Naive B cell (primary cell): ENCODE results near the gene DBP. TPM values are rescaled to one million over a fixed set of nuclear protein-coding genes. Genes with fewer than 3 reads are reported as not detected.

Source experiments
- ATAC-seq, 2 donors: fragments of 150-1000 bp; cut with Tn5 transposase; 2 replicates each; pipeline ENCODE4 v1.10.0; 2021; ENCODE audit warnings: low read depth in 2 of 2, mild to moderate bottlenecking in 2 of 2, moderate library complexity in 2 of 2
- DNase-seq: peaks from one replicate; pipeline ENCODE4 v3.0.0; 2022
- H3K27ac Mint-ChIP-seq, 6 donors: one replicate each; pipeline ENCODE4 v1.8.0; 2020 to 2022; ENCODE audit warnings: mild to moderate bottlenecking in 6 of 6, mixed read lengths in 6 of 6, moderate library complexity in 5 of 6, inconsistent platforms in 2 of 6
- H3K27me3 Mint-ChIP-seq, 3 donors: one replicate each; pipeline ENCODE4 v1.8.0; 2021 to 2022; ENCODE audit warnings: mixed read lengths in 3 of 3, mild to moderate bottlenecking in 1 of 3
- H3K36me3 Mint-ChIP-seq, 2 donors: one replicate each; pipeline ENCODE4 v1.8.0; 2020 to 2022; ENCODE audit warnings: mixed read lengths in 2 of 2, inconsistent platforms in 1 of 2, mild to moderate bottlenecking in 1 of 2
- H3K4me1 Mint-ChIP-seq, 3 donors: one replicate each; pipeline ENCODE4 v1.8.0; 2020 to 2022; ENCODE audit warnings: mixed read lengths in 3 of 3, inconsistent platforms in 1 of 3, mild to moderate bottlenecking in 1 of 3, moderate library complexity in 1 of 3
- H3K4me3 Mint-ChIP-seq, 8 donors: one replicate each; pipeline ENCODE4 v1.8.0; 2020 to 2022; ENCODE audit warnings: mild to moderate bottlenecking in 8 of 8, mixed read lengths in 8 of 8, moderate library complexity in 8 of 8, inconsistent platforms in 2 of 8
- H3K9me3 Mint-ChIP-seq, 7 donors: one replicate each; pipeline ENCODE4 v1.8.0; 2020 to 2022; ENCODE audit warnings: mixed read lengths in 7 of 7, mild to moderate bottlenecking in 5 of 7, inconsistent platforms in 2 of 7, moderate library complexity in 1 of 7
- polyA plus RNA-seq, 6 donors: library from polyadenylated mRNA; unstranded; fragments of 300-500 nt; fragmentation: Illumina TruSeq; gene quantifications; one replicate each; pipeline ENCODE4 v1.2.3, GENCODE V29; 2021; ENCODE audit warnings: low read depth in 6 of 6

DBP gene
- polyA plus RNA-seq, 6 donors from 2014 or later, result 27.6 to 73.8 (median 46.4) TPM

DNA sequence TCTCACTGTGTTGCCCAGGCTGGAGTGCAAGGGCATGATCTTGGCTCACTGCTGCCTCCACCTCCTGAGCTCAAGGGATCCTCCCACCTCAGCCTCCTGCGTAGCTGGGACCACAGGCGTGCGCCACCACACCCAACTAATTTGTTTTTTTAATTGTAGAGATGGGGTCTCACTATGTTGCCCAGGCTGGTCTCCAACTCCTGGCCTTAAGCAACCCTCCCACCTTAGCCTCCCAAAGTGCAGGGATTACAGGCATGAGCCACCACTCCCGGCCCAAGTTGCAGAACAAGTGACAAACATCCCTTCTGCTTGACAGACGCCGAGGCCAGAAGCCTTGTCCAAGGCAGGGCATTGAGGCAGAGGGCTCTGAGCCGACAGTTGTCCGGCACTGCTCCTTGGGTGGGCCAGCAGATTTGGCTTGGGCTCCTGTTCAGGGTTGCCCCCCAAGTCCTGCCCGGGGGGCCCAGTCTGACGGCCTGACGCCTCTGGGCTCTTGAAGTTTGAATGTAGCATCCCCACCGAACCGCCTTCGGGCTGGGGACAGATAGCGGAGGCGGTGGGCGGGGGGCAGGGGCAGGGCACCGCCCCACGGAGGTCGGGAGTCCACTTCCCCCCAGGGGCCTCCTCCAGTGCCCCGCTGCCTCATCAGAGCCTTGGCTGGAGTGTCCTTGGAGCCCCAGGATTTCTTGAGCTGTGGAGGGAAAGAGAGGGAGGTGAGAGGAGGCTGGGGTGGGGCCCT, 36.3 kb downstream of the DBP start:
- DNase-seq, result no peak
- H3K9me3 Mint-ChIP-seq, result no peaks in the 10 kb centered on the region
- no peaks in the 10 kb centered on the region for H3K4me1 Mint-ChIP-seq
- no peak for ATAC-seq
- no peak overlapping the region for H3K4me3 Mint-ChIP-seq
- no peak overlapping the region for H3K27ac Mint-ChIP-seq
- H3K27me3 Mint-ChIP-seq, result peaks cover 0 to 13% (median 8%) of the 10 kb centered on the region in 3 donors
- H3K36me3 Mint-ChIP-seq, result no peaks in the 10 kb centered on the region

- H3K27me3 Mint-ChIP-seq, result peaks cover 0 to 13% (median 8%) of the 10 kb centered on the region in 3 donors
- H3K36me3 Mint-ChIP-seq, result no peaks in the 10 kb centered on the region
- DNase-seq (no peak), ATAC-seq (no peak)
- H3K9me3 Mint-ChIP-seq, result no peaks in the 10 kb centered on the region
- no peak overlapping the region for H3K27ac Mint-ChIP-seq
- no peak overlapping the region for H3K4me3 Mint-ChIP-seq
- no peaks in the 10 kb centered on the region for H3K4me1 Mint-ChIP-seq
These were observed 38.0 kb downstream of the DBP start for GRCh38 chr19:48598996-48599700.

DNA sequence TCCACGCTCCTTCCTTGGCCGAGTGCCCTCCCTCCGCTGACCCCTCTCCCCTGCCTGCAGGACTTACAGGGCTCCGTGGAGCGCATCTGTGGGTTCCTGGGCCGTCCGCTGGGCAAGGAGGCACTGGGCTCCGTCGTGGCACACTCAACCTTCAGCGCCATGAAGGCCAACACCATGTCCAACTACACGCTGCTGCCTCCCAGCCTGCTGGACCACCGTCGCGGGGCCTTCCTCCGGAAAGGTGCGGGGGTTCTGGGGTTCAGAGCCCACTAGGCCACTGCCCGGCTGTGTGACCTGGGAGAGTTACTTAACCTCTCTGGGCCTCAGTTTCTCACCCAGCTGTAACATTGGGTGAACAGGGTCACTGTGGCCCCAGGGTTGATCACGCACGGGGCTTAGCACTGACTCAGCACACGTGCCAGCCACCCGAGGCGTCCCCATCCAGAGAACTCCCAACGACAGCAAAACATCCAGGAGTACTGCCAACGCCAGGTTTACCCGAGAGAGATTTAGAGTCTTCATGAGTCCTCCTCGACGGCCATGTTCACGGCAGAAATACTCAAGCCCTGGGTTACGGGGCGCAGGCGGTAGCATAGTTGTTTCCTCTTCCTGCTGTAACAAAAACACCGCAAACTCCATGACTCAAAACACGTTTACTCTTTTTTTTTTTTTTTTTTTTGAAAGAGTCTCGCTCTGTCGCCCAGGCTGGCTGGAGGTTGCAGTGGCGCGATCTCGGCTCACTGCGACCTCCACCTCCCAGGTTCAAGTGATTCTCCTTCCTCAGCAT, 40.3 kb downstream of the DBP start:
- Mint-ChIP-seq H3K9me3 (no peaks in the 10 kb centered on the region), H3K4me3 (peak overlapping the region in 2 of 8 donors; percentile 49 to 70), H3K36me3 (no peaks in the 10 kb centered on the region), H3K4me1 (no peaks in the 10 kb centered on the region), H3K27ac (peak overlapping the region in 1 of 6 donors; percentile 33), H3K27me3 (peaks cover 0 to 14% (median 11%) of the 10 kb centered on the region in 3 donors)
- ATAC-seq (peak; percentile 32 to 70), DNase-seq (no peak)

DNA sequence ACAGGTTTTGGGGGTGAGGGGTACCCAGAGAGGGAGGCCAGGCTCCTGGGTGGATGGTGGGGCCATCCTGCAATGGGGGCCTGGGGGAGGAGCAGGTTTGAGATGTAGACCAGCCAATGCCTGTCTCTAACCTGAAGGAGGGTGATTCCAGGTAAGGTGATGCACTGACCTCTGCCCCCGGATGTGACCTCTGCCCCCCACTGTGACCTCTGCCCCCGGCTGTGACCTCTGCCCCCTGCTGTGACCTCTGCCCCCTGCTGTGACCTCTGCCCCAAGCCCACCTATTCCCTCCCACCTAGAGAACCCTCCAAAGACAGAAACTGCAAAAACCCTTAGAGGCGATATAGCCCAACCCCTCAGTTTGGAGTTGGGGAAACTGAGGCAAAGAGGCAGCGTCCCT, 40.9 kb downstream of the DBP start:
- Mint-ChIP-seq H3K4me1 (no peaks in the 10 kb centered on the region), H3K4me3 (no peak overlapping the region), H3K27me3 (peaks cover 0 to 20% (median 17%) of the 10 kb centered on the region in 3 donors), H3K36me3 (no peaks in the 10 kb centered on the region), H3K27ac (no peak overlapping the region), H3K9me3 (no peaks in the 10 kb centered on the region)
- DNase-seq (no peak), ATAC-seq (no peak)

DNA sequence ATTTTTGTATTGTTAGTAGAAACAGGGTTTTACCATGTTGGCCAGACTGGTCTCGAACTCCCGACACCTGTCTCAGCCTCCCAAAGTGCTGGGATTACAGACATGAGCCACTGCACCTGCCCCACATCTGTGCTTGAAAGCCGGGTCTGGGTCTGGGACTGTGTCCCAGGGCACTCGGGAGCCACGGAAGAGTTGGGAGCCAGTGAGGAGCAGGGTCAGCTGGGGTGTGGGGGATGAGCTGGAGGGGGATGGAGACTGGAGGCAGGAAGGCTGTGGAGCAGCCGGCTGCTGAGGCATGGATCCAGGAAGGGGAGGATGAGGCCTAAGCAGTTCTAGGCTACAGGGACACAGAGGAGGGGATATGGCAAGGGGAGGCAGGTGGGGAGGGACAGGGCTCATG, 41.3 kb downstream of the DBP start:
- Mint-ChIP-seq H3K27ac (no peak overlapping the region), H3K4me3 (no peak overlapping the region), H3K27me3 (peaks cover 0 to 24% (median 17%) of the 10 kb centered on the region in 3 donors), H3K36me3 (no peaks in the 10 kb centered on the region), H3K9me3 (no peaks in the 10 kb centered on the region), H3K4me1 (no peaks in the 10 kb centered on the region)
- no peak for DNase-seq
- no peak for ATAC-seq

DNA sequence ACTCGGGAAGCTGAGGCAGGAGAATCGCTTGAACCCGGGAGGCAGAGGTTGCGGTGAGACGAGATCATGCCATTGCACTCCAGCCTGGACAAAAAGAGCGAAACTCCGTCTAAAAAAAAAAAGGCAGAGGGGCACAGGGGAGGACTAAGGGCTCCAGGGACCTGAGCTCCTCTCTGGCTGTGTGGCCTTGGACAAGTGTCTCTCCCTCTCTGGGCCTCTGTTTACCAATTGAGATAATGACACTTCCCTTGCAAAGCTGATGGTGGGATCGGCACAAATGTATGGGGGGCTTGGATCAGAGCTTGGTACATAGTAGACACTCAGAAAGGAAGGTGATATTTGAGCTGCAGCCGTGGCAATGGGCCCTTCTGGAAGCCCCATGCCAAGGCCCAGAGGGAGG, 42.0 kb downstream of the DBP start:
- Mint-ChIP-seq H3K4me1 (no peaks in the 10 kb centered on the region), H3K36me3 (no peaks in the 10 kb centered on the region), H3K27ac (no peak overlapping the region), H3K27me3 (peaks cover 0 to 30% (median 17%) of the 10 kb centered on the region in 3 donors), H3K4me3 (peak overlapping the region in 1 of 8 donors; percentile 16), H3K9me3 (no peaks in the 10 kb centered on the region)
- ATAC-seq (no peak), DNase-seq (no peak)

DNA sequence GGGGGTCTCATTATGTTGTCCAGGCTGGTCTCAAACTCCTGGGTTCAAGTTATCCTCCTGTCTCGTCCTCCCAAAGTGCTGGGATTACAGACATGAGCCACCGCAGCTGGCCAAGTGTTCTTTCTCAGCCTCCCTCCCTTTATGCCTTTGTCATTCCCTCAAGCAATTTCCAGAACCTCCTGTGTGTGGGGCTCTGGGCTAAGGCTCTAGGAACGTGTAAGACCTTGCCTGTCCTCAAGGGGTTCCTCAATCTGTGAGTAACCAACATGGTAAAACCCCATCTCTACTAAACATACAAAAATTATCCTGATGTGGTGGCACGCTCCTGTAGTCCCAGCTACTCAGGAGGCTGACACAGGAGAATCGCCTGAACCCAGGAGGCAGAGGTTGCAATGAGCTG, 46.2 kb downstream of the DBP start:
- no peak overlapping the region for H3K27ac Mint-ChIP-seq

DNA sequence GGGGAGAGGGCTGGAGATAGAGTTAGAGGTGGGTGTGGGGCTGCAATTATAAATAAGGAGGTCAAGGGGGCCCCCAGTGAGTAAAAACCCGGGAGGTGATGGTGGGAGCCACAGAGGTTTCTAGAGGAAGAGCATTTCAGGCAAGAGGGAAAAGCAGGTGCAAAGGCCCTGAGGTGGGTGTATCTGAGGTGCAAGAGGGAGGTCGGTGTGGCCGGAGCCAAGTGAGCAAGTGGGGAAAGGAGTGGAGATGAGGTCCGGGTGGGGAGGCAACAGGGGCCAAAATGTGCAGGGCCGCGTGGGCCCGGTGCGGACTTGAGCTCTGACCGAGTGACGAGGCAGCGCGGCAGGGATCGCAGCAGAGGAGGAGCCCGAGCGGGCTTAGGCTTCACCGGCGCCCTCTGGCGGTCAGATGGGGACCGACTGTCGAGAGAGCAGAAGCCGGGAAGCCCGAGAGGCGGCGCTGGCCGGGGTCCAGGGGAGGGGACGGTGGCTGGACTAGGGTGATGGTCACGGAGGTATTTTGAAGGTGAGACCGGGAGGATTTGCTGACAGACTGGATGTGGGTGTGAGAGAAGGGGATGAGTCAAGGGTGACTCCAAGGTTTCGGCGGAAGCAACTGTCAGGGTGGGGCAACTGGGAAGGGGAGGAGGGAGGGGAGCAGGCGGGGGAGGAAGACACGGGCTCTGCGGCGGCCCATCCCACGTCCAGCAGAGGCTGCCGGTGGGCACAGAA, 48.3 kb downstream of the DBP start:
- Mint-ChIP-seq H3K27me3 (peaks cover 10 to 56% (median 26%) of the 10 kb centered on the region in 3 donors), H3K4me1 (peaks cover 13 to 17% (median 15%) of the 10 kb centered on the region in 3 donors), H3K36me3 (no peaks in the 10 kb centered on the region), H3K9me3 (peaks cover 0 to 6% (median 4%) of the 10 kb centered on the region in 7 donors), H3K27ac (peak overlapping the region in 2 of 6 donors; percentile 56 to 76), H3K4me3 (peak overlapping the region in 7 of 8 donors; percentile 15 to 91 (median 68))
- DNase-seq (peak; percentile 77), ATAC-seq (peak; percentile 88 to 89)

More for the DNA sequence above, 46.2 kb downstream of the DBP start:
- Mint-ChIP-seq H3K9me3 (no peaks in the 10 kb centered on the region), H3K36me3 (no peaks in the 10 kb centered on the region), H3K4me1 (peaks cover 7 to 10% (median 10%) of the 10 kb centered on the region in 3 donors), H3K27me3 (peaks cover 10 to 41% (median 18%) of the 10 kb centered on the region in 3 donors), H3K4me3 (no peak overlapping the region)
- ATAC-seq, result no peak
- no peak for DNase-seq

- Mint-ChIP-seq H3K9me3 (peaks cover 0 to 6% (median 4%) of the 10 kb centered on the region in 7 donors), H3K4me3 (peak overlapping the region in 1 of 8 donors; percentile 16), H3K27ac (no peak overlapping the region), H3K27me3 (peaks cover 10 to 56% (median 26%) of the 10 kb centered on the region in 3 donors), H3K4me1 (peaks cover 13 to 17% (median 15%) of the 10 kb centered on the region in 3 donors), H3K36me3 (no peaks in the 10 kb centered on the region)
- ATAC-seq (no peak), DNase-seq (no peak)
These were observed 49.8 kb downstream of the DBP start for GRCh38 chr19:48587387-48587786.

GRCh38 chr19:48582168-48582567, 55.0 kb downstream of the DBP start:
- ATAC-seq, result no peak
- Mint-ChIP-seq H3K27ac (peak overlapping the region in 1 of 6 donors; percentile 58), H3K36me3 (no peaks in the 10 kb centered on the region), H3K9me3 (peaks cover 0 to 6% (median 4%) of the 10 kb centered on the region in 7 donors), H3K4me3 (no peak overlapping the region), H3K4me1 (peaks cover 6 to 7% (median 6%) of the 10 kb centered on the region in 3 donors), H3K27me3 (peaks cover 4 to 23% (median 8%) of the 10 kb centered on the region in 3 donors)
- DNase-seq, result no peak
